KOPT-K1 (cell line): ENCODE data around the gene NQO2.
"Not testable (repeated sequence)": the region's sequence is repeated elsewhere in the genome, so short reads cannot be mapped to it uniquely, and the experiment has no call there.

ENCODE experiments used
- H3K27ac ChIP-seq: fragments of 200-600 bp; sonication (generic); 2 replicates; pipeline ENCODE4 v1.5.1; 2016; ENCODE audit warnings: antibody characterized with exemption, mild to moderate bottlenecking, low read depth, low read length; ENCODE audit not compliant: poor library complexity, severe bottlenecking
- H3K36me3 ChIP-seq: fragments of 200-600 bp; sonication (generic); 2 replicates; pipeline ENCODE4 v1.5.1; 2017; ENCODE audit warnings: antibody characterized with exemption, mild to moderate bottlenecking, low read length, moderate library complexity; ENCODE audit not compliant: insufficient read depth
- H3K9me3 ChIP-seq: fragments of 200-600 bp; sonication (generic); 2 replicates; pipeline ENCODE4 v1.5.1; 2017; ENCODE audit warnings: antibody characterized with exemption, low read length, mild to moderate bottlenecking; ENCODE audit not compliant: insufficient read depth, poor library complexity, severe bottlenecking

The NQO2 gene

GRCh38 chr6:3053231-3053508, 53.5 kb downstream of the NQO2 start:
- Histone ChIP-seq H3K9me3 (no peaks in the 10 kb centered on the region), H3K36me3 (no peaks in the 10 kb centered on the region), H3K27ac (peak overlapping the region; percentile 51)

GRCh38 chr6:3054229-3055157, 54.8 kb downstream of the NQO2 start:
- H3K36me3 ChIP-seq, H3K9me3 ChIP-seq, H3K27ac ChIP-seq: not testable (repeated sequence)

GRCh38 chr6:3055158-3055499, 55.4 kb downstream of the NQO2 start:
- H3K27ac ChIP-seq, H3K9me3 ChIP-seq, H3K36me3 ChIP-seq: not testable (repeated sequence)

GRCh38 chr6:3057063-3057770, 57.5 kb downstream of the NQO2 start:
- Histone ChIP-seq H3K9me3 (no peaks in the 10 kb centered on the region), H3K27ac (no peak overlapping the region), H3K36me3 (no peaks in the 10 kb centered on the region)

GRCh38 chr6:3058957-3059356, 59.3 kb downstream of the NQO2 start:
- Histone ChIP-seq H3K27ac (peak overlapping the region; percentile 17), H3K9me3 (no peaks in the 10 kb centered on the region), H3K36me3 (no peaks in the 10 kb centered on the region)

- not testable (repeated sequence) for H3K36me3 ChIP-seq, H3K27ac ChIP-seq, H3K9me3 ChIP-seq
These were observed 60.4 kb downstream of the NQO2 start for GRCh38 chr6:3060092-3060491.

- Histone ChIP-seq H3K27ac (no peak overlapping the region), H3K9me3 (no peaks in the 10 kb centered on the region), H3K36me3 (no peaks in the 10 kb centered on the region)
These were observed 61.8 kb downstream of the NQO2 start for GRCh38 chr6:3061501-3061941.

- not testable (repeated sequence) for H3K9me3 ChIP-seq, H3K27ac ChIP-seq, H3K36me3 ChIP-seq
These were observed 63.6 kb downstream of the NQO2 start for GRCh38 chr6:3063340-3063732.

DNA sequence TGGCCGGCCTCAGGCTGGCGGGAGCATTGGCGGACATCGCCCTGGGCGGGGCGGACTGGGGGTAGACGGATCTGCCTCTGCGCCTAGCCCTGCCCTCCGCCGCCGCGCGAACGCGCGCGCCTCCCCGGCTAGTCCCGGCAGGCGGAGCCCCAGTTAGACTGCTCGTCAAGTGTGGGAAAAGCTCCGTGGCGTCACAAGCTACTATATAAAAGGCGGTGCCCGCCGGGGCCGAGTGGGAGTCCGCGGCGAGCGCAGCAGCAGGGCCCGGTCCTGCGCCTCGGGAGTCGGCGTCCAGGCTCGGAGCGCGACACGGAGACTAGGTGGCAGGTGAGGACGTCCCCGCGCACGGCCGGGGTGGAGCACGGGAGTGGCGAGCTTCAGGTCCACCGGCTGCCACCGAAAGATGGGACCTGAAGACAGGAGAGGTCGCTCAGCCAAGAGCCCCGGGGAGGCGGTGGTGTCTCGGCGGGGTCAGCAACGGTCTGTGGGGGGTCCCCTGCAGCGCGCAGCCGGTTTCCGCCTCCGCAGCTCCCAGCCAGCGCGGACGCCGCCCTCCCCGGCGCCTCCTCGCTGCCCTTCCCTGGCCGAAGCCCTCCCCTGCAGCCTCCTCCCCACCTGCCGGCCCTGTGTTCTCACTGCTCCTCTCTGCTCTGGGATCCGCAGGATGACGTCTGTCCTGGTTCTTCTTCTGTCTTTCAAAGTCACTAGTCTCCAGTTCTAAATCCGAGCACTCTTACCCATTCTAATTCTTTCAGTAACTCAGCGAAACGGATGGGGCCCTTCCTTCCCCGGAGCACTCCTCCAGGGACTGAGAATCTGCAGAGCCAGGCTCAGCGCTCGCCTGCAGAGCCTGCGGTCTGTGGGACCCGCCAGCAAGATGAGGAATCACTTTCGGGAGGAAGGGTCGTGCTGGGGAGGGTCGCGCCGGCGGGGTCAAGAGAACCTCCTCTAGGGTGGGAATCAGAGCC, 64.3 kb downstream of the NQO2 start:
- H3K9me3 ChIP-seq = no peaks in the 10 kb centered on the region
- no peaks in the 10 kb centered on the region for H3K36me3 ChIP-seq
- H3K27ac ChIP-seq = no peak overlapping the region

DNA sequence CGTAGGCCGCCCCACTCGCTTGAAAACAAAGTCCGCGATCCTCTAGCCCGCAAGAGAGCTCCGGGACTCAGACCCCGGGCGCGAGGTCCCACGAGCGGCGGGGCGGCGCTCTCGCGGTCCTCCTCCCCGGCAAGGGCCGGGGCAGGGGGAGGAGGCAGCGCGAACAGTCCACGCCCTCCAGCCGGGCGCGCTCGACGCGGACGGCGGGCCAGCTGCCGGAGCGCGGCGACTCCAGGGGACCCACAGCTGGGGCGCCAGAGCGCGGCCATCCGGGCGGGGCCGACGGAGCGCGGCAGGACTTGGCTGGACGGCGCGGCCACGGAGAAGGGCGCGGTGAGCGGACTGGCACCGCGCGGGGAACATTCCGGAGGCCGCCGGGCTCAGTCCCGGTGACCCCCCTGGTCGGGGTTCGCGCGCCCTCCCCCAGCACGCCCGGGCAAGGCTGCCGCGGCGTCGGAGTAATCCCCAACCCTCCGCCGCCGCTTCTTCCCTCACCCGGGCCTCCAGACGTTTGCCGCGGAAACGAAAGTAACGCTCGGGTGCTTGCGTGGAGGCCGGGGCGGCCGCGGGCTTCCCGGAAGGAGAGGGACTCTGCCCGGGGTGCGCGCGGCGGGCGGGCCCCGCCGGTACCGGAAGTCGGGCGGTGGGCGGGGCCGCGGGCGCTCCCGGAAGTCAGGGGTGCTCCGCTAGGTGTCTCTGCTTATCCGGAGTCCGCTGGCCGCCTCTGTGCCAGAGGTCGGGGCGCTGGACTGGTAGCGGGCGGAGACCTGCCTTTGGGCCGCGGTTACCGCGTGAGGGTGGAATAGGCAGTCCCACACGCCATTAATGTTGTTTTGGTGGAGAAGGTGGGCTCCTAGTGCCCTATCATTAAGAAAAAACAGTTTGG, 68.9 kb downstream of the NQO2 start, which contains the start of gene RIPK1:
RIPK1 (plus strand) TSS at position 166 of the 886 bp plus-strand sequence. CDS start 8,330 bp downstream, outside the sequence.
- H3K9me3 ChIP-seq = no peaks in the 10 kb centered on the region
- H3K36me3 ChIP-seq = peaks cover 9% of the 10 kb centered on the region
- peak within 1 kb of the TSS; percentile 96 for H3K27ac ChIP-seq
